ENCODE results near the gene AVEN. TPM values are rescaled to one million over a fixed set of nuclear protein-coding genes. Genes with fewer than 3 reads are reported as not detected.

The AVEN gene
- 24.9 and 31.1 TPM in 2 replicates for total RNA-seq

GRCh38 chr15:34038871-34039789, at the start of gene AVEN:
TSS of gene AVEN (minus strand) at chr15:34039204. CDS start at chr15:34039046, 158 bp downstream.

GRCh38 chr15:33968224-33968623, 70.8 kb downstream of the AVEN start, which contains the start of gene CHRM5:
TSS of gene CHRM5 (plus strand) at chr15:33968497. CDS start at chr15:34062718, 94,221 bp downstream.

Other genes with a start within 250 kb of the AVEN start
- gene CHRM5, start 70.7 kb downstream of the AVEN start, total RNA-seq, result not detected in 2 replicates
- 43.0 and 68.5 TPM in 2 replicates for gene EMC7, start 62.7 kb upstream of the AVEN start, total RNA-seq
- 1.4 and 1.9 TPM in 2 replicates for gene PGBD4, start 62.9 kb upstream of the AVEN start, total RNA-seq
- 33.2 and 36.0 TPM in 2 replicates for gene KATNBL1, start 170.9 kb upstream of the AVEN start, total RNA-seq
- 166 and 184 TPM in 2 replicates for gene EMC4, start 185.8 kb upstream of the AVEN start, total RNA-seq

Measured in cardiac atrium fibroblast (primary cell).